ENCODE measurements around the gene EIF6.

The EIF6 gene

DNA sequence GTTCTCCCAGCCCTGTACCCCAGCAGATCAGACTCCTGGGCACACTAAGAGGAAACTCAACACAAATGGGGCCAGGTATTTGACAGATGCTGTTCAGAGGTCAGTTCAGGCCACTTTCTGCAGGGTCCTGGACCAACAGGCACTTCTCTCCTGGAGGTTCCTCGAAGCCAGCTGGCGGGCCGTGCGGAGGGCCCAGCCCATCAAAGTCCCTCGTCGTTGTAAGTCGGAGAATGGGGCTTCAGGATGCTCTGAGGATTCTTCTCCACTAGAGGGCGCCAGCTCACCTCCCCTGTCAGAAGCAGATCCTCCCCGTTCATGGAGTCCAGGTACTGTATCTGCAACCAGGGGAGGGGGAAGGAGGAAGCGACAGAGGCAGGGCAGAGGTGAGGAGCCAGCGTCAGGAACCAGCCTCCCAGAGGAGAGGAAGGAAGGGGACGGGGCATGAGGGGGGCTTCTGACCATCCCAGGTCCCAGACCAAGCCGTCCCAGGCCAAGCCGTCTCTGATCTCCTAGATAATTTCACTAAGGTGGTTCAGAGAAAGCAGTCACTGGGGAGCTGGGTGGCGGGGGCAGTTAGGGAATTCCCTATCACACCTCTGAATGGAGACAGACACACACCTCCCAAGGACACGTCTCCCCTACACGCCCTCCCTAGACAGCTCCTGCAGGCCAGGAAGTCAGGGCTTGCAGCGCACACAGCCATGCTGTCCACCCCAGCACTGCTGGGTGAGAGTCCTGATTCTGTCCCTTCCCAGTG lies 19.3 kb upstream of the EIF6 start (continued):
- TF ChIP-seq ZNF133 (tag by site-specific recombination; IDR thresholded peaks at IDR 0.05) (no peak), ZNF654 (tag by site-specific recombination; IDR thresholded peaks at IDR 0.05; ENCODE audit: low read depth) (peak; percentile 98), CTCF (tag by site-specific recombination; IDR thresholded peaks at IDR 0.05) (peak; percentile 86), ZNF114 (tag by site-specific recombination; IDR thresholded peaks at IDR 0.05) (no peak), ZIC2 (tag by site-specific recombination; IDR thresholded peaks at IDR 0.05) (no peak)
- TF ChIP-seq, protein P1, sequence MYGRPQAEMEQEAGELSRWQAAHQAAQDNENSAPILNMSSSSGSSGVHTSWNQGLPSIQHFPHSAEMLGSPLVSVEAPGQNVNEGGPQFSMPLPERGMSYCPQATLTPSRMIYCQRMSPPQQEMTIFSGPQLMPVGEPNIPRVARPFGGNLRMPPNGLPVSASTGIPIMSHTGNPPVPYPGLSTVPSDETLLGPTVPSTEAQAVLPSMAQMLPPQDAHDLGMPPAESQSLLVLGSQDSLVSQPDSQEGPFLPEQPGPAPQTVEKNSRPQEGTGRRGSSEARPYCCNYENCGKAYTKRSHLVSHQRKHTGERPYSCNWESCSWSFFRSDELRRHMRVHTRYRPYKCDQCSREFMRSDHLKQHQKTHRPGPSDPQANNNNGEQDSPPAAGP (tag by site-specific recombination; IDR thresholded peaks at IDR 0.05): peak; percentile 31; the same call in 1 of the 2 replicates

DNA sequence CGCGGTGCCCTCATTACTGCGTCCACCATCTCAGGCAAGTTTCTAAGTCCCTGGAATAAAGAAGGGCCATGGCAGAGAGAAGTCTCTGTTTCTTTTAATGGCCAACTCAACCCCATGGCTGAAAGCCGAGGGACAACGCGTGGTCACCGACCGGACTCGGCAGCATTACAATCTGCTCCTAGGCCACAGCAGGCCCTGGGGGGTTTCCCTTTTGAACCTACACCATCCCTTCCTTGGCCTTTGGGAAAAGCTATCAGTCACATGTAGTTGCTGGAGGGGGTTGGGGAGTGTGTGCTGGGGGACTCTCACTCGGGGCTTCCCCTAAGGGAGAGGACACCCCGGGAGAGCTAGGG lies 18.8 kb upstream of the EIF6 start:
- no peak overlapping the region for H3K27ac ChIP-seq (ENCODE audit: extremely low read depth, low read depth, low read length)
- POLR2A ChIA-PET: interaction anchor here (1.4 kb wide), 1 partner anchor 25 kb away, joined by 5 read pairs; the partner anchor contains the start of gene MMP24OS
- H3K9me3 ChIP-seq (ENCODE audit: control insufficient read depth, insufficient read depth, low read depth, low read length): no peaks in the 10 kb centered on the region
- CTCF ChIA-PET: interaction anchor here (0.5 to 13.7 kb wide), 28 partner anchors 9 to 964 kb away, joined by 3 to 236 read pairs (median 6); partner anchors contain the start of genes EIF6, GDF5 and MMP24OS
- no peaks in the 10 kb centered on the region; the same call in 1 of the 2 replicates for H3K4me1 ChIP-seq (ENCODE audit: control insufficient read depth, insufficient read depth, low read length)
- H3K36me3 ChIP-seq (ENCODE audit: control insufficient read depth in 2 of 2, insufficient read depth in 1 of 2, low read length in 2 of 2): peaks cover 0 to 13% of the 10 kb centered on the region in 2 experiments; a peak in 1 of 3 replicates
- TF ChIP-seq ZNF514 (tag by site-specific recombination; IDR thresholded peaks at IDR 0.05) (no peak), ZNF416 (tag by site-specific recombination; IDR thresholded peaks at IDR 0.05) (no peak), ZNF785 (tag by site-specific recombination; IDR thresholded peaks at IDR 0.05) (no peak), ZNF23 (tag by site-specific recombination; IDR thresholded peaks at IDR 0.05; ENCODE audit: borderline replicate concordance) (no peak), ZNF510 (tag by site-specific recombination; IDR thresholded peaks at IDR 0.05; ENCODE audit: insufficient replicate concordance) (no peak), ZNF560 (tag by site-specific recombination; IDR thresholded peaks at IDR 0.05; ENCODE audit: borderline replicate concordance) (no peak), ZNF776 (tag by site-specific recombination; IDR thresholded peaks at IDR 0.05; ENCODE audit: borderline replicate concordance) (no peak), ZNF654 (tag by site-specific recombination; IDR thresholded peaks at IDR 0.05; ENCODE audit: low read depth) (no peak), ZNF148 (tag by site-specific recombination; IDR thresholded peaks at IDR 0.05; ENCODE audit: borderline replicate concordance) (no peak), ZNF394 (tag by site-specific recombination; IDR thresholded peaks at IDR 0.05; ENCODE audit: borderline replicate concordance) (no peak), ZNF221 (tag by site-specific recombination; IDR thresholded peaks at IDR 0.05; ENCODE audit: borderline replicate concordance) (no peak), ZNF404 (tag by site-specific recombination; IDR thresholded peaks at IDR 0.05) (no peak), ZNF214 (tag by site-specific recombination; IDR thresholded peaks at IDR 0.05; ENCODE audit: borderline replicate concordance) (no peak), ZNF311 (tag by site-specific recombination; IDR thresholded peaks at IDR 0.05; ENCODE audit: borderline replicate concordance) (no peak), TCF7L2 (IDR thresholded peaks at IDR 0.05; ENCODE audit: borderline replicate concordance, low read depth, low read length) (no peak), SCRT1 (tag by site-specific recombination; IDR thresholded peaks at IDR 0.05; ENCODE audit: borderline replicate concordance) (no peak)
- TF ChIP-seq, protein P2, sequence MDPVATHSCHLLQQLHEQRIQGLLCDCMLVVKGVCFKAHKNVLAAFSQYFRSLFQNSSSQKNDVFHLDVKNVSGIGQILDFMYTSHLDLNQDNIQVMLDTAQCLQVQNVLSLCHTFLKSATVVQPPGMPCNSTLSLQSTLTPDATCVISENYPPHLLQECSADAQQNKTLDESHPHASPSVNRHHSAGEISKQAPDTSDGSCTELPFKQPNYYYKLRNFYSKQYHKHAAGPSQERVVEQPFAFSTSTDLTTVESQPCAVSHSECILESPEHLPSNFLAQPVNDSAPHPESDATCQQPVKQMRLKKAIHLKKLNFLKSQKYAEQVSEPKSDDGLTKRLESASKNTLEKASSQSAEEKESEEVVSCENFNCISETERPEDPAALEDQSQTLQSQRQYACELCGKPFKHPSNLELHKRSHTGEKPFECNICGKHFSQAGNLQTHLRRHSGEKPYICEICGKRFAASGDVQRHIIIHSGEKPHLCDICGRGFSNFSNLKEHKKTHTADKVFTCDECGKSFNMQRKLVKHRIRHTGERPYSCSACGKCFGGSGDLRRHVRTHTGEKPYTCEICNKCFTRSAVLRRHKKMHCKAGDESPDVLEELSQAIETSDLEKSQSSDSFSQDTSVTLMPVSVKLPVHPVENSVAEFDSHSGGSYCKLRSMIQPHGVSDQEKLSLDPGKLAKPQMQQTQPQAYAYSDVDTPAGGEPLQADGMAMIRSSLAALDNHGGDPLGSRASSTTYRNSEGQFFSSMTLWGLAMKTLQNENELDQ (tag by site-specific recombination; IDR thresholded peaks at IDR 0.05; ENCODE audit: low read depth): no peak
- TF ChIP-seq, protein P3, sequence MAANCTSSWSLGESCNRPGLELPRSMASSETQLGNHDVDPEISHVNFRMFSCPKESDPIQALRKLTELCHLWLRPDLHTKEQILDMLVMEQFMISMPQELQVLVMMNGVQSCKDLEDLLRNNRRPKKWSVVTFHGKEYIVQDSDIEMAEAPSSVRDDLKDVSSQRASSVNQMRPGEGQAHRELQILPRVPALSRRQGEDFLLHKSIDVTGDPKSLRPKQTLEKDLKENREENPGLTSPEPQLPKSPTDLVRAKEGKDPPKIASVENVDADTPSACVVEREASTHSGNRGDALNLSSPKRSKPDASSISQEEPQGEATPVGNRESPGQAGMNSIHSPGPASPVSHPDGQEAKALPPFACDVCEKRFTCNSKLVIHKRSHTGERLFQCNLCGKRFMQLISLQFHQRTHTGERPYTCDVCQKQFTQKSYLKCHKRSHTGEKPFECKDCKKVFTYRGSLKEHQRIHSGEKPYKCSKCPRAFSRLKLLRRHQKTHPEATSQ (tag by site-specific recombination; IDR thresholded peaks at IDR 0.05): no peak
- TF ChIP-seq, protein P4, sequence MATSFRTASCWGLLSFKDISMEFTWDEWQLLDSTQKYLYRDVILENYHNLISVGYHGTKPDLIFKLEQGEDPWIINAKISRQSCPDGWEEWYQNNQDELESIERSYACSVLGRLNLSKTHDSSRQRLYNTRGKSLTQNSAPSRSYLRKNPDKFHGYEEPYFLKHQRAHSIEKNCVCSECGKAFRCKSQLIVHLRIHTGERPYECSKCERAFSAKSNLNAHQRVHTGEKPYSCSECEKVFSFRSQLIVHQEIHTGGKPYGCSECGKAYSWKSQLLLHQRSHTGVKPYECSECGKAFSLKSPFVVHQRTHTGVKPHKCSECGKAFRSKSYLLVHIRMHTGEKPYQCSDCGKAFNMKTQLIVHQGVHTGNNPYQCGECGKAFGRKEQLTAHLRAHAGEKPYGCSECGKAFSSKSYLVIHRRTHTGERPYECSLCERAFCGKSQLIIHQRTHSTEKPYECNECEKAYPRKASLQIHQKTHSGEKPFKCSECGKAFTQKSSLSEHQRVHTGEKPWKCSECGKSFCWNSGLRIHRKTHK (tag by site-specific recombination; IDR thresholded peaks at IDR 0.05): no peak
- no peak overlapping the region for H3K4me3 ChIP-seq (ENCODE audit: low read depth, low read length)

All from HEK293 (cell line).